ENCODE results near the gene FSCN2. TPM values are rescaled to one million over a fixed set of nuclear protein-coding genes. Genes with fewer than 3 reads are reported as not detected.

The FSCN2 gene
- total RNA-seq, 1 donor from 2014 or later, result 5.6 TPM

DNA sequence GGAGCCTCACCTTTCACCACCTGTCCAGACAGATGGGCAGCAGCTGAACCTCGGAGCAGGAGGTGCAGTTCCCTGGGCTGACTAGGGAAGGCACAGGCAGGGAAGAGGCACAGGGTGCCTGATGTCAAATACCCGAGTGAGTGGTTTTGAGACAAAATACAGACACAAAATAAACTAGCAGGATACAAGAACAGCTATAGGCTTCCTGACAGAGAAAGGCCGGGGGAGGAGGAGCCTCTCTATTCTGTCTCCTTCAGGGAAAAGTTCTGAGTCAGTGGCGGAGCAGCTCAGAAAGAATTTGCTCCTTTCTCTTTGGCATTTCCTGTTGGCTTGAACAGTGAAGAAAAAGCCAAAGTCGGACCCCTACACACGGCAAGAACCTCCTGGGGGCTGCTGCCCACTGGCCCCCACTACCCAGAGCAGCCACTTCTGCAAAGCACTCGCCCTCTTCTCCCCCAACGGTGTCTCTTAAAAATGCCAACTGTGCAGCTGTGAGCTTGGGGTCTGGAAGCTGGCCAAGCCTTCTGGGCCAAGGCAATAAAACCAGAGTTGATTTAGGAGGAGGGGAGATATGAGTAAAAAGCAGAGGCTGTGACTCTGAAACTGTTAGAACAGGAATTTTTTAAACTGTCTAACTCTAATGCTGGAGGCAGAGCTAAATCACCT is 38.4 kb downstream of the FSCN2 start:
- no peaks in the 10 kb centered on the region for H3K9me3 Mint-ChIP-seq (ENCODE audit: unreplicated experiment)
- H3K4me1 Mint-ChIP-seq (ENCODE audit: low read depth, unreplicated experiment), result peaks cover 60% of the 10 kb centered on the region
- peak overlapping the region; percentile 60 for H3K4me3 Mint-ChIP-seq (ENCODE audit: unreplicated experiment)
- Histone ChIP-seq H3K79me2 (ENCODE audit: insufficient read depth, low read length) (peaks cover 15% of the 10 kb centered on the region), H4K20me1 (ENCODE audit: insufficient read depth, low read length) (no peaks in the 10 kb centered on the region), H3K27ac (ENCODE audit: low read depth, low read length) (peak overlapping the region; percentile 88), H3K9me3 (ENCODE audit: insufficient read depth, low read depth, low read length) (no peaks in the 10 kb centered on the region), H3K27me3 (ENCODE audit: insufficient read depth, low read length) (no peaks in the 10 kb centered on the region), H3K36me3 (ENCODE audit: insufficient read depth, low read length) (peaks cover 35% of the 10 kb centered on the region), H3K4me1 (ENCODE audit: insufficient read depth, low read length) (peaks cover 37% of the 10 kb centered on the region), H3K9ac (ENCODE audit: low read length) (peak overlapping the region; percentile 69), H2AFZ (ENCODE audit: low read depth, low read length) (no peak overlapping the region), H3K4me2 (ENCODE audit: low read length) (peak overlapping the region; percentile 82), H3K4me3 (ENCODE audit: insufficient read depth, low read depth, low read length) (peak overlapping the region; percentile 29)
- peak overlapping the region; percentile 96 for H3K27ac Mint-ChIP-seq (ENCODE audit: unreplicated experiment)
- TF ChIP-seq EZH2 (IDR thresholded peaks at IDR 0.05; ENCODE audit: insufficient read depth, low read length), result no peak
- TF ChIP-seq, protein P1, sequence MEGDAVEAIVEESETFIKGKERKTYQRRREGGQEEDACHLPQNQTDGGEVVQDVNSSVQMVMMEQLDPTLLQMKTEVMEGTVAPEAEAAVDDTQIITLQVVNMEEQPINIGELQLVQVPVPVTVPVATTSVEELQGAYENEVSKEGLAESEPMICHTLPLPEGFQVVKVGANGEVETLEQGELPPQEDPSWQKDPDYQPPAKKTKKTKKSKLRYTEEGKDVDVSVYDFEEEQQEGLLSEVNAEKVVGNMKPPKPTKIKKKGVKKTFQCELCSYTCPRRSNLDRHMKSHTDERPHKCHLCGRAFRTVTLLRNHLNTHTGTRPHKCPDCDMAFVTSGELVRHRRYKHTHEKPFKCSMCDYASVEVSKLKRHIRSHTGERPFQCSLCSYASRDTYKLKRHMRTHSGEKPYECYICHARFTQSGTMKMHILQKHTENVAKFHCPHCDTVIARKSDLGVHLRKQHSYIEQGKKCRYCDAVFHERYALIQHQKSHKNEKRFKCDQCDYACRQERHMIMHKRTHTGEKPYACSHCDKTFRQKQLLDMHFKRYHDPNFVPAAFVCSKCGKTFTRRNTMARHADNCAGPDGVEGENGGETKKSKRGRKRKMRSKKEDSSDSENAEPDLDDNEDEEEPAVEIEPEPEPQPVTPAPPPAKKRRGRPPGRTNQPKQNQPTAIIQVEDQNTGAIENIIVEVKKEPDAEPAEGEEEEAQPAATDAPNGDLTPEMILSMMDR (IDR thresholded peaks at IDR 0.05; ENCODE audit: insufficient read depth, low read depth, low read length), result no peak
- H3K27me3 Mint-ChIP-seq (ENCODE audit: low read depth, unreplicated experiment), result no peaks in the 10 kb centered on the region
- FAIRE-seq (peak; percentile 78), DNase-seq (ENCODE audit: low read depth) (peak; percentile 97)
- peaks cover 24% of the 10 kb centered on the region for H3K36me3 Mint-ChIP-seq (ENCODE audit: low read depth, unreplicated experiment)

DNA sequence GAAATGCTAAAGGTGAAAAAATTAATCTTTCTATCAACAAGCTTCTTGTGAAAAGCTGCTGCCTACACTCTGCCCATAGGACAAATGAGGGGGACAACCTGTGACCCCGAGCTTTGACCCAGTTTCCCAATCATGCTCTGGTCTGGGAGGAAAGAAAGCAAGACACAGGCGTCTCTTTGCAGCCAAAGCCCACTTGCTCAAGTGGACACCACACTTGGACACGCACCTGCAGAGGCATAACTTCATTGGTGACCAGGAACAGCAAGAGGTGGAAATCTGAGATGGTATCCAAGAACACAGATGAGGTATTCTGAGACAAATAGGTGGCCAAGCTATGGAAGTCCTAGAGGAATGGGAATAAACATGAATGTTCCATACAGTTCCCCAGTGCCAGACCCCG is 39.0 kb downstream of the FSCN2 start:
- peaks cover 31% of the 10 kb centered on the region for H3K4me1 ChIP-seq (ENCODE audit: insufficient read depth, low read length)
- peak overlapping the region; percentile 65 for H3K9ac ChIP-seq (ENCODE audit: low read length)
- peak overlapping the region; percentile 60 for H3K4me3 Mint-ChIP-seq (ENCODE audit: unreplicated experiment)
- no peak for TF ChIP-seq EZH2 (IDR thresholded peaks at IDR 0.05; ENCODE audit: insufficient read depth, low read length)
- TF ChIP-seq, protein P1 (IDR thresholded peaks at IDR 0.05; ENCODE audit: insufficient read depth, low read depth, low read length), result no peak
- H3K27me3 ChIP-seq (ENCODE audit: insufficient read depth, low read length), result no peaks in the 10 kb centered on the region
- no peaks in the 10 kb centered on the region for H4K20me1 ChIP-seq (ENCODE audit: insufficient read depth, low read length)
- H3K36me3 ChIP-seq (ENCODE audit: insufficient read depth, low read length), result peaks cover 35% of the 10 kb centered on the region
- H3K79me2 ChIP-seq (ENCODE audit: insufficient read depth, low read length), result peaks cover 17% of the 10 kb centered on the region
- H3K27ac ChIP-seq (ENCODE audit: low read depth, low read length), result peak overlapping the region; percentile 88
- H3K27ac Mint-ChIP-seq (ENCODE audit: unreplicated experiment), result peak overlapping the region; percentile 96
- H3K4me2 ChIP-seq (ENCODE audit: low read length), result peak overlapping the region; percentile 82
- H3K27me3 Mint-ChIP-seq (ENCODE audit: low read depth, unreplicated experiment), result no peaks in the 10 kb centered on the region
- no peak overlapping the region for H2AFZ ChIP-seq (ENCODE audit: low read depth, low read length)
- no peak for DNase-seq (ENCODE audit: low read depth)
- no peak for FAIRE-seq
- H3K9me3 Mint-ChIP-seq (ENCODE audit: unreplicated experiment), result no peaks in the 10 kb centered on the region
- H3K36me3 Mint-ChIP-seq (ENCODE audit: low read depth, unreplicated experiment), result peaks cover 25% of the 10 kb centered on the region
- H3K9me3 ChIP-seq (ENCODE audit: insufficient read depth, low read depth, low read length), result no peaks in the 10 kb centered on the region
- peaks cover 59% of the 10 kb centered on the region for H3K4me1 Mint-ChIP-seq (ENCODE audit: low read depth, unreplicated experiment)
- peak overlapping the region; percentile 29 for H3K4me3 ChIP-seq (ENCODE audit: insufficient read depth, low read depth, low read length)

DNA sequence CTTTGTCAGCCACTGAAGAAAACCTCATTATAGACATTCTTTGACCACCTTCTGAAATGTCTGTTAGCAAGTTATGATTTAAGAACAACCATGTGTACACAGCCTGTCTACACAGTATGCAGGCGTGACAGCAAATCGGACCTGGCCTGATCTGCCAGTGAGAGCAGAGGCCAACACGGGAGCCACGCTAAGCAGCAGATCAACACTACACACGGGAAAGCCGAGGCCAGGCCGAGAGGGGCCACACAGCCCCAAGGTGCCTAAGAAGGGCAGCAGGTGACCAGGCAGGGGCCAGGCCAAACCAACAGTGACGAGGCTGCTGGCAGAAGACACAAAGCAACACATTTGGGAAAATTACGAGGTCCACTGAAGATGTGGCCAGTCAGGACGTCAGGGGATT is 40.2 kb downstream of the FSCN2 start:
- no peak for FAIRE-seq
- TF ChIP-seq EZH2 (IDR thresholded peaks at IDR 0.05; ENCODE audit: insufficient read depth, low read length), result no peak
- peaks cover 30% of the 10 kb centered on the region for H3K4me1 ChIP-seq (ENCODE audit: insufficient read depth, low read length)

More for the DNA sequence above, 40.2 kb downstream of the FSCN2 start:
- no peak overlapping the region for H3K4me3 ChIP-seq (ENCODE audit: insufficient read depth, low read depth, low read length)
- H3K27me3 Mint-ChIP-seq (ENCODE audit: low read depth, unreplicated experiment), result no peaks in the 10 kb centered on the region
- no peak for DNase-seq (ENCODE audit: low read depth)
- no peaks in the 10 kb centered on the region for H3K9me3 Mint-ChIP-seq (ENCODE audit: unreplicated experiment)
- no peaks in the 10 kb centered on the region for H3K9me3 ChIP-seq (ENCODE audit: insufficient read depth, low read depth, low read length)
- peaks cover 16% of the 10 kb centered on the region for H3K79me2 ChIP-seq (ENCODE audit: insufficient read depth, low read length)
- H3K36me3 ChIP-seq (ENCODE audit: insufficient read depth, low read length), result peaks cover 33% of the 10 kb centered on the region
- no peaks in the 10 kb centered on the region for H3K27me3 ChIP-seq (ENCODE audit: insufficient read depth, low read length)
- peak overlapping the region; percentile 82 for H3K4me2 ChIP-seq (ENCODE audit: low read length)
- H4K20me1 ChIP-seq (ENCODE audit: insufficient read depth, low read length), result no peaks in the 10 kb centered on the region
- peak overlapping the region; percentile 96 for H3K27ac Mint-ChIP-seq (ENCODE audit: unreplicated experiment)
- peak overlapping the region; percentile 5 for H3K9ac ChIP-seq (ENCODE audit: low read length)
- peaks cover 54% of the 10 kb centered on the region for H3K4me1 Mint-ChIP-seq (ENCODE audit: low read depth, unreplicated experiment)
- H3K4me3 Mint-ChIP-seq (ENCODE audit: unreplicated experiment), result no peak overlapping the region
- no peak overlapping the region for H2AFZ ChIP-seq (ENCODE audit: low read depth, low read length)
- peak overlapping the region; percentile 10 for H3K27ac ChIP-seq (ENCODE audit: low read depth, low read length)
- peaks cover 27% of the 10 kb centered on the region for H3K36me3 Mint-ChIP-seq (ENCODE audit: low read depth, unreplicated experiment)

All from astrocyte (in vitro differentiated cells and primary cell).